Measurements from ENCODE around the gene GRHPR. TPM values are rescaled to one million over a fixed set of nuclear protein-coding genes. Genes with fewer than 3 reads are reported as not detected.

Gene GRHPR
- total RNA-seq, 1 donor from 2014 or later = 78.1 TPM

DNA sequence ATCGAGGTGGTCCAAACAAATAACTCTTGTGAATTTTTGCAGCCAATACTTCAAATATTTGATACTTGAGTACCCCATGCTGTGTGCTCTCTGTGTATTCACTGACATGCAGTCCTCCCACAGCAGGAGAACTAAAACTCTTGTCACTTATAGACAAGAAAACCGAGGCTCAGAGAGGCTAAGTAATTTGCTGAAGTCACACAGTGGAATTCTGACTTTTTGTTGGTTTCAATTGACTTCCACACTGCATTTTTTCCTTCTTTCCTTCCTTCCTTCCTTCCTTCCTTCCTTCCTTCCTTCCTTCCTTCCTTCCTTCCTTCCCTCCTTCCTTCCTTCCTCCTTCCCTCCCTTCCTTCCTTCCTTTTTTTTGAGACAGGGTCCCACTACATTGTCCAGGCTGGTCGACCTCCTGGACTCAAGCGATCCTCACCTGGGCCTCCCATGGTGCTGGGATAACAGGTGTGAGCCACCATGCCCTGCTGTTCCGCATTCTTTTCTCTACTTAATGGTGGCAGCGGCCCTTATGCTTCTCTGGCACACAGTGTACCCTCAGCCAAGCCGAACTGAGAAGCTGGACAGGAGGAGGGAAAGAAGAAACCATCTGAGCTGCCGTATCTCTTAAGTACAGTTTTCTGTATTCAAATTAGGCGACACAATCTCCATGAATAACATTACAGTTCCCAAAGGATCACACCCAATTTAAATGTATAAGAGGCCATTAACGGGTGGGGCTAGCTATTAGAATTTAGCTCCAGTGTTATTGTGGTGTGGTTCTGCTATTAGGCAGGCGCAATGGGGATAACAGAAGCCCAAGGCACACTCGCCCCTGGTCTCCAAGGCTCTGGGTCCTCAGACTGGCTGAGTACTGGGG lies 38.4 kb upstream of the GRHPR start:
- TF ChIP-seq, protein P1, sequence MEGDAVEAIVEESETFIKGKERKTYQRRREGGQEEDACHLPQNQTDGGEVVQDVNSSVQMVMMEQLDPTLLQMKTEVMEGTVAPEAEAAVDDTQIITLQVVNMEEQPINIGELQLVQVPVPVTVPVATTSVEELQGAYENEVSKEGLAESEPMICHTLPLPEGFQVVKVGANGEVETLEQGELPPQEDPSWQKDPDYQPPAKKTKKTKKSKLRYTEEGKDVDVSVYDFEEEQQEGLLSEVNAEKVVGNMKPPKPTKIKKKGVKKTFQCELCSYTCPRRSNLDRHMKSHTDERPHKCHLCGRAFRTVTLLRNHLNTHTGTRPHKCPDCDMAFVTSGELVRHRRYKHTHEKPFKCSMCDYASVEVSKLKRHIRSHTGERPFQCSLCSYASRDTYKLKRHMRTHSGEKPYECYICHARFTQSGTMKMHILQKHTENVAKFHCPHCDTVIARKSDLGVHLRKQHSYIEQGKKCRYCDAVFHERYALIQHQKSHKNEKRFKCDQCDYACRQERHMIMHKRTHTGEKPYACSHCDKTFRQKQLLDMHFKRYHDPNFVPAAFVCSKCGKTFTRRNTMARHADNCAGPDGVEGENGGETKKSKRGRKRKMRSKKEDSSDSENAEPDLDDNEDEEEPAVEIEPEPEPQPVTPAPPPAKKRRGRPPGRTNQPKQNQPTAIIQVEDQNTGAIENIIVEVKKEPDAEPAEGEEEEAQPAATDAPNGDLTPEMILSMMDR (IDR thresholded peaks at IDR 0.05; ENCODE audit: partially characterized antibody, unreplicated experiment) = no peak
- Mint-ChIP-seq H3K27ac (ENCODE audit: unreplicated experiment) (no peak overlapping the region), H3K4me3 (ENCODE audit: unreplicated experiment) (no peak overlapping the region), H3K27me3 (ENCODE audit: unreplicated experiment) (peaks cover 3% of the 10 kb centered on the region), H3K9me3 (ENCODE audit: unreplicated experiment) (no peaks in the 10 kb centered on the region), H3K4me1 (ENCODE audit: low read depth, unreplicated experiment) (peaks cover 8% of the 10 kb centered on the region), H3K36me3 (ENCODE audit: unreplicated experiment) (peaks cover 7% of the 10 kb centered on the region)
- DNase-seq = no peak

DNA sequence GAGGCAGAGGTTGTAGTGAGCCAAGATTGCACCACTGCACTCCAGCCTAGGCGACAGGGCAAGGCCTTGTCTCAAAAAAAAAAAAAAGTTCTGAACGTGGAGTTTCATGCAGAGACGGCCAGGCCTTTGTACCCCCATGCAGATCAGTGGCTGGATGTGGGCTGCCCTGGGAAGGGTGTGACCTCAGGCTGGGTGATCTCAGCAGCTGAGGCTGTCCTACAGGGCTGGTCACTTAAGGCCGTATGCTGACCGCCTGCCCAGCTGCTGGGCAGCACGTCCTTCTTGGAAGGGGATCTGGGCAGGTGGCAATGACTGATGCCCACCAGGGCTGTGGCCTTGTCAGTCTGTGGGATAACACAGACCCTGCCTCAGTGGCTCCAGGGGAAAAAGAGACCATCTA lies 37.2 kb upstream of the GRHPR start:
- no peak overlapping the region for H3K27ac Mint-ChIP-seq (ENCODE audit: unreplicated experiment)
- H3K4me1 Mint-ChIP-seq (ENCODE audit: low read depth, unreplicated experiment) = peaks cover 6% of the 10 kb centered on the region
- H3K27me3 Mint-ChIP-seq (ENCODE audit: unreplicated experiment) = peaks cover 3% of the 10 kb centered on the region
- H3K36me3 Mint-ChIP-seq (ENCODE audit: unreplicated experiment) = peaks cover 7% of the 10 kb centered on the region
- TF ChIP-seq, protein P1 (IDR thresholded peaks at IDR 0.05; ENCODE audit: partially characterized antibody, unreplicated experiment) = no peak
- no peak overlapping the region for H3K4me3 Mint-ChIP-seq (ENCODE audit: unreplicated experiment)
- no peak for DNase-seq
- H3K9me3 Mint-ChIP-seq (ENCODE audit: unreplicated experiment) = no peaks in the 10 kb centered on the region

DNA sequence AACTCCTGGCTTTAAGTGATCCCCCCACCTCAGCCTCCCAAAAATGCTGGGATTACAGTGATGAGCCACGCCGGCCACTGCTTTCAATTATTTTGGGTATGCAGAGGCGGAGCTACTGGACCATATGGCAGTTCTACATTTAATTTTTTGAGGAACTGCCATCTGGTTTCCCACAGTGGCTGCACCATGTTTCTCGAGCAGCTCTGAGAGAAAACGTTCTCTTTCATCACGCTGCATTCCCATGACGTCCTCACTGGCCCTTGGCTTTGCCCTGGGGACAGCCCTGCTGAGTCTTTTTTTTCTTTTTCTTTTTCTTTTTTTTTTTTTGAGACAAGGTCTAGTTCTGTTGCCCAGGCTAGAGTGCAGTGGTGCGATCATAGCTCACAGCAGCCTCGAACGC lies 35.5 kb upstream of the GRHPR start:
- no peak overlapping the region for H3K4me3 Mint-ChIP-seq (ENCODE audit: unreplicated experiment)
- H3K36me3 Mint-ChIP-seq (ENCODE audit: unreplicated experiment) = peaks cover 4% of the 10 kb centered on the region
- H3K9me3 Mint-ChIP-seq (ENCODE audit: unreplicated experiment) = no peaks in the 10 kb centered on the region
- H3K27ac Mint-ChIP-seq (ENCODE audit: unreplicated experiment) = no peak overlapping the region
- TF ChIP-seq, protein P1 (IDR thresholded peaks at IDR 0.05; ENCODE audit: partially characterized antibody, unreplicated experiment) = no peak
- no peak for DNase-seq
- peaks cover 3% of the 10 kb centered on the region for H3K27me3 Mint-ChIP-seq (ENCODE audit: unreplicated experiment)
- H3K4me1 Mint-ChIP-seq (ENCODE audit: low read depth, unreplicated experiment) = peaks cover 6% of the 10 kb centered on the region

GRCh38 chr9:37390759-37391158 lies 31.7 kb upstream of the GRHPR start:
- H3K9me3 Mint-ChIP-seq (ENCODE audit: unreplicated experiment) = peaks cover 10% of the 10 kb centered on the region
- H3K36me3 Mint-ChIP-seq (ENCODE audit: unreplicated experiment) = no peaks in the 10 kb centered on the region
- no peak overlapping the region for H3K4me3 Mint-ChIP-seq (ENCODE audit: unreplicated experiment)
- TF ChIP-seq, protein P1 (IDR thresholded peaks at IDR 0.05; ENCODE audit: partially characterized antibody, unreplicated experiment) = no peak
- DNase-seq = no peak
- H3K4me1 Mint-ChIP-seq (ENCODE audit: low read depth, unreplicated experiment) = peaks cover 17% of the 10 kb centered on the region
- H3K27ac Mint-ChIP-seq (ENCODE audit: unreplicated experiment) = no peak overlapping the region
- H3K27me3 Mint-ChIP-seq (ENCODE audit: unreplicated experiment) = peaks cover 10% of the 10 kb centered on the region

GRCh38 chr9:37392272-37392671 lies 30.2 kb upstream of the GRHPR start:
- TF ChIP-seq, protein P1 (IDR thresholded peaks at IDR 0.05; ENCODE audit: partially characterized antibody, unreplicated experiment) = no peak
- Mint-ChIP-seq H3K9me3 (ENCODE audit: unreplicated experiment) (peaks cover 12% of the 10 kb centered on the region), H3K4me1 (ENCODE audit: low read depth, unreplicated experiment) (peaks cover 20% of the 10 kb centered on the region), H3K4me3 (ENCODE audit: unreplicated experiment) (no peak overlapping the region), H3K27me3 (ENCODE audit: unreplicated experiment) (peaks cover 7% of the 10 kb centered on the region), H3K27ac (ENCODE audit: unreplicated experiment) (no peak overlapping the region), H3K36me3 (ENCODE audit: unreplicated experiment) (no peaks in the 10 kb centered on the region)
- DNase-seq = no peak

Data from glutamatergic neuron (in vitro differentiated cells).